Dermis microvascular lymphatic vessel endothelial cell (primary cell): ENCODE results near the gene RCOR2. TPM values are rescaled to one million over a fixed set of nuclear protein-coding genes. Genes with fewer than 3 reads are reported as not detected.

ENCODE experiments used
- DNase-seq, 2 donors: peaks; one replicate each; pipeline versions ENCODE4 v3.0.0 to v3.0.0-alpha.2; 2010; ENCODE audit warnings: low read depth in 2 of 2
- total RNA-seq: library from RNA; depleted of rRNA; stranded (reverse); fragments of >200 nt; gene quantifications from 2 replicates; pipeline ENCODE4 v1.2.1, GENCODE V29; 2014

The RCOR2 gene
- total RNA-seq, 1 donor from 2014 or later, result 0.13 TPM

DNA sequence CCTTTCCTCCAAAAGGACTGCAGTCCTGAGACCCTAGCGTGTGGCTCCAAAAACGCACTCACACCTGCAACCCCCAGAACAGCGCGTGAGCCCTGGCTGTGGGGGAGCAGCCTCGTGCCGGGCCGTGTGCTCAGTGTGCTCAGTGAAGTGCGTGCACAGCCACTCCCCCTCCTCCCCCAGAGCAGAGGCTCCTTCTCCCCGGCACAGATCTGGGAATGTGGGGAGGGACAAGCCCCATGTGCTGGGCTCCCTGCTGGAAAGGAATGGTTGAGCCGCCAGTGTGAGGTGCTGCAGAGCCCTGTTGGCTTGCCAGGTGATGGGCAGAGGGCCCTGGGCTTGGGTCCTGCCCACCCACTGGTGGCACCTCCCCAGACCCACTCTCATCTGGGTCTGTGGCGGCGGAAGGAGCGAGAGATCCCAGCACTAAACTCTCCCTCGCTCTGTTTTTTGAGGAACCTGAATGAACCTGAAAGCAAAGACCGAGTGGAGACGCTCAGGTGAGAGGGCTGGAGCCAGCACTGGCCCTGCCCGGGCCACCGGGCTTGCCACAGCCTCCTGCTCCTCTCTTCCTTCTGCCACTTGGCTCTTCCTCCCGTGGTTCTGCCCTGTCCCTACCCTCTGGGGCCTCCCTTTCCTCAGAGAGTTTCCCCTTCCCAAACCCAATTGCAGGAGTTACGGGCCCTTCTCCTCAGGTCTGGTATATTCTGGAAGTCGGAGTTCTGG is 9.0 kb downstream of the RCOR2 start:
- no peak for DNase-seq

- DNase-seq, result no peak
Observed at GRCh38 chr11:63907063-63907462, 9.9 kb downstream of the RCOR2 start.

DNA sequence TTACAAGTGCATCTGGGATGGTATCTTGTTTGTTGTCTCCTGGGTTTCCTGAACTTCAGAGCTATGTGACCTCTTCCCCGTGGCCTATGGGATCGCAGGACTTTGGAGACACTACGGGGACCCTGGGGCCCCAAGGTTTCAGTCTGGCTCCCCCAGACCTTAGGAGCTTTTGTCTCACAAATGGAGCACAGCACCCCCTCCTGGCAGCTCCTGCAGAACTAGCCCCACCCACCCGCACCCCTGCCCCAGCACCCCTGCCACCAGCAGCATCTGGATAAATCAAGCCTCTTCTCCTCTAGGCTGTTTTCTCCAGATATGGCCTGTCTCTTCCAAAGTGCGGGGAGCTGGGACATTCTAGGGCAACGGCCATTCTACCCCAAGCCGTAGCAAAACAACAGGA is 10.4 kb downstream of the RCOR2 start:
- DNase-seq, result peak in 1 of 2 donors; percentile 45

DNA sequence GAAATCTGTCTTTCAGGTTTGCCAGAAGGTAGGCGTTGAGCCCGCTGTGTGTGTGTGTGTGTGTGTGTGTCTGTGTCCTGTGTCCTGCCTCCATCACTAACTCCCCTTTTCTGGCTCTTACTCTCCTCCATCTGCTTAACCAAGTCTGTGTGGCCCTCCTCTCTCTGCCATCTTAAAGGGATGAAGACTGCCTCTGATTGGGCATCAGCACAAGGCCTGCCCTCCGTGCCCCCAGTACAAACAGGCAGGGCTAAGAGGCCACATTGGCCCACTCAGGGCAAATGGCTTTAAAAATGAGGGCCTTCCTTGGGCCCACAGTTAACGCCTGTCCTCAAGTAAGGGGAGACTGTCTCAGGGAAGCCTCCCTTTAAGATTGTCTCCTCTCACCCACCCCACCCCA is 10.9 kb downstream of the RCOR2 start:
- DNase-seq, result no peak

DNA sequence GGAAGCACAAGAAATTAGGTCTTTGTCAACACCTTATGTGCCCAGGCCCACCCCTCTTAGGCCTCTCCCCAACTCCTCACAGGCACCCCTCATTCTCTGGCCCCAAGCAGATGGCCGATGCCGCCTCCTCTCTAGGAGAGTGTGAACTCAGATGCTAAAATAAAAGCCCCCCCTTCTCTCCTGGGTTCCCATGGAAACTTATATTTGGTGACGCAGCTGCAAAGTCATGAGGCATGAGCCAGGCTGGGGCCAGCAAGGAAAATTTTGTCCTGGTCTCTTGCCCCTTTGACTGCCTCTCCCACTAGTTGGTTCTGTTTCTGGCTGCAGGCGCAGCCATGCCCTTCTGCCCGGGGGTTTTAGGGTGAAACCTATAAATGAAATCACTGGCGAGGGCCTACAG is 11.8 kb downstream of the RCOR2 start:
- DNase-seq, result no peak

DNA sequence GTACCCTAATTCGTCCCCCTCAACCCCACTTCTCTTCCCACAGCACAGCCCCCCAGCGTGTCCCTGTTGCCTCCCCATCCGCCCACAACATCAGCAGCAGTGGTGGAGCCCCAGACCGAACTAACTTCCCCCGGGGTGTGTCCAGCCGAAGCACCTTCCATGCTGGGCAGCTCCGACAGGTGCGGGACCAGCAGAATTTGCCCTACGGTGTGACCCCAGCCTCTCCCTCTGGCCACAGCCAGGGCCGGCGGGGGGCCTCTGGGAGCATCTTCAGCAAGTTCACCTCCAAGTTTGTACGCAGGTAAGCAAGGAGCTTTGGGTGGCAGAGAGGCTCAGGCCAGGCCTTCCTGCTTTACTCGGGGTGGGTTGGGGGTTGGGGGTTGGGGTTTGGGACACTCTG is 12.2 kb downstream of the RCOR2 start:
- no peak for DNase-seq

GRCh38 chr11:63903884-63904283 is 13.1 kb downstream of the RCOR2 start:
- DNase-seq, result no peak

GRCh38 chr11:63901660-63902059 is 15.3 kb downstream of the RCOR2 start:
- DNase-seq, result peak in 1 of 2 donors; percentile 33

- DNase-seq, result no peak
Observed at GRCh38 chr11:63897459-63898146, 19.4 kb downstream of the RCOR2 start.

DNA sequence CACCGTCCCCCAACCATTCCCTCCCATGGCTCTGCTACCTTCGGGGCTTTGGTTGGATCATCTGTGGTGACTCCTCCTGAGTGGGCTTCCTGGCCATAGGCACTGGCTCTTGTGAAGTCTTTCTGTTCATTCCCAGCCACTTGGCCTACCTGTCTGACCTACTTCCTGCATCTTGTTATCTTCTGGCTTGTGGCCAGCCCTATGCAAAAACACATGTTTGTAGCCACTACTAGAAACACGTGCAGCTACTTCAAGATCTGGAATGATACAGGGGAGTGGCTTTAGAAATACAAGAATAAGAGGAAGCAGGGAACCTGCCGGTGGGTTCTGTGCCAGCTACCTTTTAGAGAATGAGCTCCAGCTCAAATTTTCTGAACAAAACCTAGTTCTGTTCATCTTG is 20.9 kb downstream of the RCOR2 start:
- DNase-seq, result no peak

DNA sequence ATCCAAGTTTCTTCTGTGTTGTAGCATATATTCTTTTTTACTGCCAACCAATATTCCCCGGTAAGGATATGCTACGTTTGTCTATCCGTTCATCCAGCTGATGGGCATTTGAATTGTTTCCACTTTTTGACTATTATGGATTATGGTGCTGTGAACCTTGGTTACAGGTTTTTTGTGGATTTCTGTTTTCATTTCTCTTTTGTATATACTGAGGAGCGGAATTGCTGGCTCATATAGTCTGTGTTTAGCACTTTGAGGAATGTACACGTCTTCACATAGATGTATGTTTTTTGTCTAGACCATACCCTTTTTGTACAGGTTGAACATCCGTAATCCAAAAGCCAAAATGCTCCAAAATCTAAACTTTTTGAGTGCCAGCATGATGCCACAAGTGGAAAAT is 23.6 kb downstream of the RCOR2 start:
- no peak for DNase-seq

DNA sequence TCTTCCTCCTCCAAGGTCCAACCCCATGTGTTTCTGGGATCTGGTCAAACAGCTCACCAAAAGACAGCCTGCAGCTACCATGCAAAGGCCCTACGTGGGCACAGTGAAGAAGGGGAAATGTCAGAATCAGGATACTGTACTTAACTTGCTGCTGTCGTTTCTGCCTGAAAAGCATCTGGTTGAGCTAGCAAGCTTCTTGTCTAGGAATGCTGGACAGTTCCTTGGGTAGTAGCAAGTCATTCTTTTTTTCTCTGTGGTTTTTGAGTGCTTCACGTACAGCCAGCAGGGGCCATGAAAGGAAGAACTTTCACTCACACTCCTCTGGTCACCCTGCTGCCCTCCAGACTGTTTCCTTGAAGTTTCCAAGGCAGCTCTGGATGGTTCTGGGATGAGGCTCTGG is 24.7 kb downstream of the RCOR2 start:
- no peak for DNase-seq

DNA sequence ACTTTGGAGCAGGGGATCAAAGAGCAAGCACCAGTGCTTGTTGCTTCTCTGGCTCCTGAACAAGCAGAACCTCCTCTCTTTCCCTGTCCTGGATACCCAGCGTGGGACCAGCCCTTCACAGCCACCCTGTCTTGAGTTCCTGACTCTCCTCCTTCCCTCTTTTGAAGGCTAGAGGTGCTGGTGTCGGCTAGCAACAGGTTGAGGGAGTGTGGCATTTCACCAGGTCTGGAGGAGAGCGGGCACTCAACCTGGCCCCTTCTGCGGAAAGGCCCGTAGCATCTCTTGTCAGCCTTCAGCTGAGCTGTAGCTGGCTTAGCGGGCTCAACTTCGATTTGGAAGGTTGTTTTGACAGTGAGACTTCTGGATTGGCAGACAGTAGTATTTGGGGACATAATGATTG is 26.6 kb downstream of the RCOR2 start:
- DNase-seq, result no peak

DNA sequence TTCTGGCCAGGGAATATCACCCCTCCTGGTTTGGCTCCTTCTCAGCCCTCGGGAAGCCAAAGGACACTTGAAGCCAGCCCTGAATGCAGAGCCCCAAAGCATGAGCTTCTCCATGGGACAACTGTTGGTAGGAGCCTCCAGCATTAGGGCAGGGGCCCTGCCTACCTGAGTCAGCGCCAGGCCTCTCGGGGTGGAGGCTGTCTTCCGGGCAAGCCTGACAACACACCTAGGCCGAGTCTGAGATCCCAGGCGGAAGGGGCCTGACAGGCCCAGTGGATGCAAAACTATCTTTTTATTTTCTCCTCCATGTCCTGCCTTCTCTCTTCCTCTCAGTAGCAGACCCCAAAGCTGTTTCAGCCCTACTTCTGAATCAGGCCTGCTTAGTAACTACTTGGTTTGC is 27.6 kb downstream of the RCOR2 start:
- no peak for DNase-seq

GRCh38 chr11:63888170-63889086 is 28.5 kb downstream of the RCOR2 start:
- DNase-seq, result peak in 1 of 2 donors; percentile 30

- no peak for DNase-seq
Observed at GRCh38 chr11:63887386-63887999, 29.5 kb downstream of the RCOR2 start.

DNA sequence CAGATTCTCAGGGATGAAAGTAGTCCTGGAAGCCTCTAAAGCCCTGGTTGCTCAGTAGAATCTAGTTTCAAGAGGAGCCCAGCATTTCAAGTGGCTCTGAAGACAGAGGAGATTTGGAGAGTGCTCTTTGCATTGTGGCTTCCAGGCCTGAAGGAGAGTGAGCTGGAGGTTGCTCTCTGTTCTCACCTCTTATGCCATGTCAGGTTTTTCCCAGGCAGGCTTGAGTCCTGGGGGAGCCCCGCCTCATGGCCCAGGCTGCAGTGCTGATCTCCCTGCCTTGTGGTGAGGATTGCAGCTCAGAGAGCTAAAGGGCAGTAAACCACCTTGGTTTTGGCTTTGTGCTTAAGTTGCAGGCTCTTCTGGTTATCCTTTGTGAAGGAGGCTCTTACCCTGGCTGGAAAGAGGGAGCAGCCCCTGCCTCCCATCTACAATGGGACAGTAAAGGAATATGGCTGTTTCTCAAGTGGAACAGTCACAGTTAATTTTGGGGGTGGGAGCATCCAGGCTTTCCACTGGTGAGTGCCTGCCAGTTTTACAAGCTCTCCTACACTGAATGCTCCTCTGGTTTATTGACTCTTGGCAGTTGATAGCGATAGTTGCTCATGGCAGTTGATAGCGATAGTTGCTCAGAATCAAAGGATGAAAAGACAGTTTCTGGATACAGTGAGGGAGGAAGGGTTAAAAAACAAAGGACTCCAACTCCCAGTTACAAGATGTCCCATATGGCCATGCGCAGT is 32.6 kb downstream of the RCOR2 start:
- DNase-seq, result no peak

DNA sequence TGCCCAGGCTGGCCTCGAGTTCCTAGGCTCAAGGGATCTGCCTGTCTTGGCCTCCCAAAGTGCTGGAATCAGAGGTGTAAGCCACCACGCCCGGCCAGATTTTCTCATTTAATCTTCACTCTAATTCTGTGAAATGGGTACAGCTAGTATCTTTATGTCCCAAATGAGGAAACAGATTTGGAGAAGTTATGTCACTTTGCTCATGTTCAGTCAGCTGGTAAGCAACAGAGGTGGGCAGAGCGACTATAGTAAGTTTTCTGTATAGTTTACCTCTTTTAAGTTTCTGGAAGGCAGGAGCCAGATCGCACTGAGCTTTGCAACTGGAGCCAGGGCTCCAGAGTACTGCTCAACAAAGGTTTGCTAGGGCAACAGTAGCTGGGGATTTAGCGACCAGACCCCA is 33.2 kb downstream of the RCOR2 start:
- DNase-seq, result no peak

- no peak for DNase-seq
Observed at GRCh38 chr11:63882555-63883242, 34.3 kb downstream of the RCOR2 start.

DNA sequence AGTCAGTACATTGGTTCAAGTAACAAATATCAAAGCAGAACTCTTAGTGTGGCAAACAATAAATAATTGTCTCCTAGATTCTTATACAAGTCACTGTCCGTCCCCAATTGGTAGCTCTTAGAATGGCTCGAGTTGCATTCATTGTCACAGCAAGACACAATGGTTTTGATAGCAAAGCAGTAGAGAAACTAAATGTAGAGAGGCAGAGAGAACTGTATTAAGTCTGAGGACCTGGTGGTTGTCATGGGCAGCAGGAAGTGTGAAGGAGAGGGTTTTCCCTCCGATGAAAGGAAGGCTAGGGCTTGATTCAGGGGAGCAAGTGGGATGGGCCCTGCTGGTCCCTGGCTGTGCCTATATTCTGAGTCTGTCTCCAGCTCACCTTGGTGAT is 36.6 kb downstream of the RCOR2 start:
- DNase-seq, result no peak
